Transverse colon (tissue), 4 donors: ENCODE data around the gene PHF21B. TPM values are rescaled to one million over a fixed set of nuclear protein-coding genes. Genes with fewer than 3 reads are reported as not detected.

Experiments used
- DNase-seq: peaks from one replicate; pipeline ENCODE4 v3.0.0-alpha.2; 2019
- H3K27ac ChIP-seq, 4 donors: fragments of 200-600 bp; sonication (generic); 2 replicates each; pipeline ENCODE4 v1.5.1; 2016 to 2018; ENCODE audit warnings: inconsistent platforms in 4 of 4
- H3K27me3 ChIP-seq: fragments of 200-600 bp; sonication (generic); 2 replicates; pipeline ENCODE4 v1.5.1; 2017; ENCODE audit warnings: inconsistent platforms
- H3K36me3 ChIP-seq, 4 donors: fragments of 200-600 bp; sonication (generic); 2 replicates each; pipeline ENCODE4 v1.5.1; 2017 to 2019; ENCODE audit warnings: inconsistent platforms in 4 of 4
- H3K4me1 ChIP-seq, 4 donors: fragments of 200-600 bp; sonication (generic); 2 replicates each; pipeline ENCODE4 v1.5.1; 2017 to 2020; ENCODE audit warnings: inconsistent platforms in 4 of 4
- H3K4me3 ChIP-seq, 4 donors: fragments of 200-600 bp; sonication (generic); 1 replicate in 1 of 4; 2 replicates in 3 of 4; pipeline versions ENCODE4 v1.5.1 to v1.6.1; 2017 to 2019; ENCODE audit warnings: inconsistent platforms in 4 of 4
- H3K9me3 ChIP-seq, 2 donors: fragments of 200-600 bp; sonication (generic); 2 replicates each; pipeline ENCODE4 v1.5.1; 2017 to 2019; ENCODE audit warnings: inconsistent platforms in 2 of 2
- CTCF ChIP-seq, 5 experiments: fragments of 200-600 bp in 3 of 5; fragments of 450-650 bp in 2 of 5; sonication (generic) in 3 of 5; IDR thresholded peaks; 1 replicate in 2 of 5; 2 replicates in 3 of 5; pipeline ENCODE4 v1.5.1; 2016 to 2017; ENCODE audit warnings: antibody characterized with exemption in 5 of 5, inconsistent platforms in 3 of 5, mild to moderate bottlenecking in 2 of 5, moderate library complexity in 1 of 5
- EP300 ChIP-seq: sonication (generic); formaldehyde crosslinking; IDR thresholded peaks from one replicate; pipeline ENCODE4 v1.6.1; 2017; ENCODE audit warnings: antibody characterized with exemption, low read depth
- POLR2A ChIP-seq: fragments of 450-650 bp; IDR thresholded peaks from one replicate; pipeline ENCODE4 v1.6.1; 2016; ENCODE audit warnings: antibody characterized with exemption, mild to moderate bottlenecking, moderate library complexity
- POLR2AphosphoS5 ChIP-seq, 3 donors: sonication (generic); formaldehyde crosslinking; IDR thresholded peaks; one replicate each; pipeline ENCODE4 v1.6.1; 2016; ENCODE audit warnings: antibody characterized with exemption in 3 of 3
- WGBS, 2 donors: methylation state at CpG; one replicate each; pipeline ENCODE4 v1.1.5; 2018; ENCODE audit warnings: low coverage in 1 of 2; 5-methylcytosine and 5-hydroxymethylcytosine counted together
- in situ Hi-C, 4 donors: fragments of 200-750 bp; cut with MboI; loops; one replicate each; pipeline versions ENCODE4 v1.15.0 to v1.15.1; 2017; ENCODE audit warnings: low sequenced_read_pairs in 3 of 4, low pct_ligation_motif_present in 1 of 4, low pct_unique_long_range_greater_than_20kb in 1 of 4
- intact Hi-C: fragments of 100-400 bp; cut with DNase I; formaldehyde crosslinking; loops from one replicate; pipeline ENCODE4 v1.15.1; 2023; ENCODE audit warnings: low total_unique reads
- total RNA-seq, 4 donors: library from RNA; depleted of rRNA; stranded (reverse); fragments of >200 nt; gene quantifications; one replicate each; pipeline ENCODE4 v1.1.0, GENCODE V29; 2016

Gene PHF21B
- total RNA-seq, 4 donors from 2014 or later: not detected

- intact Hi-C loops: no loop called here
- in situ Hi-C loops: no loop called here
- no peaks in the 10 kb centered on the region for H3K4me1 ChIP-seq
- no peak overlapping the region for H3K27ac ChIP-seq
- WGBS, 2 donors: 84% methylated on average over 7 of the region's 7 CpGs; no CpG with 5 or more reads in 1 of the 2 donors
- H3K9me3 ChIP-seq: no peaks in the 10 kb centered on the region
- TF ChIP-seq POLR2AphosphoS5 (IDR thresholded peaks at IDR 0.05): no peak
- no peak for TF ChIP-seq CTCF (IDR thresholded peaks at IDR 0.05)
- no peak for TF ChIP-seq POLR2A
- no peak for TF ChIP-seq EP300
- no peak overlapping the region for H3K4me3 ChIP-seq
- H3K27me3 ChIP-seq: no peaks in the 10 kb centered on the region
- DNase-seq: no peak
- no peaks in the 10 kb centered on the region for H3K36me3 ChIP-seq
Measured at GRCh38 chr22:44842417-44842816, 167.4 kb downstream of the PHF21B start.

GRCh38 chr22:44840611-44841322 is 169.0 kb downstream of the PHF21B start:
- H3K4me1 ChIP-seq: no peaks in the 10 kb centered on the region
- no peak overlapping the region for H3K27ac ChIP-seq
- H3K36me3 ChIP-seq: no peaks in the 10 kb centered on the region
- intact Hi-C loops (no loop called here), in situ Hi-C loops (no loop called here)
- no peaks in the 10 kb centered on the region for H3K9me3 ChIP-seq
- H3K4me3 ChIP-seq: no peak overlapping the region
- H3K27me3 ChIP-seq: no peaks in the 10 kb centered on the region
- TF ChIP-seq CTCF (IDR thresholded peaks at IDR 0.05) (no peak), POLR2AphosphoS5 (IDR thresholded peaks at IDR 0.05) (no peak), EP300 (no peak), POLR2A (no peak)
- DNase-seq: no peak
- 56 to 73% methylated on average over 3 to 30 of the region's 30 CpGs for WGBS, 2 donors

GRCh38 chr22:44839721-44840120 is 170.1 kb downstream of the PHF21B start:
- H3K9me3 ChIP-seq: peaks cover 7 to 8% of the 10 kb centered on the region in 2 donors
- WGBS, 2 donors: 70 to 85% methylated on average over 4 to 13 of the region's 13 CpGs
- TF ChIP-seq POLR2AphosphoS5 (IDR thresholded peaks at IDR 0.05) (no peak), EP300 (no peak)
- no peak for DNase-seq
- intact Hi-C loops (no loop called here), in situ Hi-C loops (no loop called here)
- no peaks in the 10 kb centered on the region for H3K27me3 ChIP-seq
- H3K4me3 ChIP-seq: no peak overlapping the region
- no peaks in the 10 kb centered on the region for H3K4me1 ChIP-seq
- no peak overlapping the region for H3K27ac ChIP-seq
- peaks cover 0 to 5% (median 0%) of the 10 kb centered on the region in 4 donors for H3K36me3 ChIP-seq

GRCh38 chr22:44839061-44839460 is 170.7 kb downstream of the PHF21B start:
- Histone ChIP-seq H3K36me3 (peaks cover 0 to 7% (median 0%) of the 10 kb centered on the region in 4 donors), H3K27ac (no peak overlapping the region), H3K4me3 (no peak overlapping the region), H3K9me3 (peaks cover 13% of the 10 kb centered on the region in 2 donors), H3K27me3 (no peaks in the 10 kb centered on the region), H3K4me1 (no peaks in the 10 kb centered on the region)
- in situ Hi-C loops (no loop called here), intact Hi-C loops (no loop called here)
- TF ChIP-seq EP300 (no peak), CTCF (IDR thresholded peaks at IDR 0.05) (no peak), POLR2AphosphoS5 (IDR thresholded peaks at IDR 0.05) (no peak), POLR2A (no peak)
- no peak for DNase-seq
- WGBS, 2 donors: 20 to 64% methylated on average over 1 to 7 of the region's 7 CpGs
